Heart left ventricle (tissue), 16 donors: ENCODE results near the gene CACNA2D1. TPM values are rescaled to one million over a fixed set of nuclear protein-coding genes. Genes with fewer than 3 reads are reported as not detected.

Source experiments
- ATAC-seq, 4 donors: fragments of 200-7000 bp; cut with Tn5 transposase; one replicate each; pipeline ENCODE4 v1.9.1; 2020 to 2022; ENCODE audit warnings: moderate library complexity in 4 of 4, mild to moderate bottlenecking in 3 of 4, moderate number of reproducible peaks in 1 of 4
- DNase-seq, 5 donors: peaks; one replicate each; pipeline ENCODE4 v3.0.0-alpha.2; 2020
- H3K27ac ChIP-seq, 12 donors: fragments of 200-600 bp; sonication (generic) in 4 of 12; one replicate each; pipeline versions ENCODE4 v1.5.0 to v1.8.0; 2016 to 2022; ENCODE audit warnings: mild to moderate bottlenecking in 2 of 12
- H3K27me3 ChIP-seq, 9 donors: fragments of 200-600 bp; sonication (generic) in 2 of 9; one replicate each; pipeline versions ENCODE4 v1.5.1 to v1.8.0; 2016 to 2022; ENCODE audit warnings: mild to moderate bottlenecking in 3 of 9
- H3K36me3 ChIP-seq, 9 donors: fragments of 200-600 bp; sonication (generic) in 2 of 9; one replicate each; pipeline versions ENCODE4 v1.5.0 to v1.8.0; 2018 to 2022; ENCODE audit warnings: mild to moderate bottlenecking in 2 of 9
- H3K4me1 ChIP-seq, 12 donors: fragments of 200-600 bp; sonication (generic) in 4 of 12; one replicate each; pipeline versions ENCODE4 v1.5.0 to v1.8.0; 2016 to 2022; ENCODE audit warnings: mild to moderate bottlenecking in 3 of 12
- H3K4me3 ChIP-seq, 12 donors: fragments of 200-600 bp; sonication (generic) in 4 of 12; one replicate each; pipeline versions ENCODE4 v1.5.0 to v1.8.0; 2017 to 2022; ENCODE audit warnings: mild to moderate bottlenecking in 9 of 12, moderate library complexity in 4 of 12
- H3K9me3 ChIP-seq, 12 donors: fragments of 200-600 bp; sonication (generic) in 4 of 12; one replicate each; pipeline versions ENCODE4 v1.5.0 to v1.8.0; 2016 to 2022; ENCODE audit warnings: mild to moderate bottlenecking in 1 of 12
- CTCF ChIP-seq, 12 donors: fragments of 200-600 bp; sonication (generic) in 4 of 12; IDR thresholded peaks; one replicate each; pipeline versions ENCODE4 v1.5.0 to v1.8.0; 2018 to 2022; ENCODE audit warnings: antibody characterized with exemption in 12 of 12, mild to moderate bottlenecking in 5 of 12
- POLR2A ChIP-seq, 2 donors: fragments of 450-650 bp; IDR thresholded peaks; one replicate each; pipeline ENCODE4 v1.6.1; 2017; ENCODE audit warnings: antibody characterized with exemption in 2 of 2, mild to moderate bottlenecking in 2 of 2, moderate library complexity in 2 of 2
- WGBS, 4 donors: extraction: QIAGEN DNeasy Blood & Tissue Kit in 2 of 4; methylation state at CpG; one replicate each; pipeline versions ENCODE4 v1.1.5 to v1.1.7; 2013 to 2018; 5-methylcytosine and 5-hydroxymethylcytosine counted together
- intact Hi-C, 10 donors: fragments of 100-400 bp; cut with DNase I; formaldehyde crosslinking; loops; one replicate each; pipeline versions ENCODE4 v1.11.1 to v1.14.2; 2022
- polyA plus RNA-seq, 2 donors: library from polyadenylated mRNA; stranded (reverse); fragments of 200-250 nt; gene quantifications; one replicate each; pipeline ENCODE4 v1.2.3, GENCODE V29; 2013
- total RNA-seq, 9 donors: library from RNA; depleted of rRNA in 2 of 9; stranded (reverse); fragments of >200 nt in 2 of 9; fragmentation: NEBNext Ultra II Directional in 3 of 9; extraction: Animal tissue kit (Norgen Biotek cat#: 25700) in 3 of 9; gene quantifications; one replicate each; pipeline versions ENCODE4 v1.1.0 to v1.2.4, GENCODE V29; 2016 to 2023
- donor health status: ischemic (EF 13 %, LVEDD 7.1; RV severe dilation, severe dysfunction).
- donor health status: healthy with polysubstance abuse.
- donor health status: DM: no; HTN: yes; CAD: no.
- donor health status: DM: no; HTN: no; CAD: no.
- donor health status: ischemic (EF 25% LVEDD 6.9; RV normal size, moderate dysfunction).
- donor health status: ischemic (EF 25% LVEDD 5.7; RV mildly dilated, moderate dysfunction).
- donor health status: healthy.
- donor health status: DM: yes; HTN: yes; CAD: no.
- donor health status: ischemic (EF 35%, LVEDD 5.7; RV mildly dilated, moderate dysfunction).
- donor health status: nonischemic (EF 11% LVEDD 7.7; RV severe dilation, severe dysfunction).
- donor health status: DM: yes; HTN: yes; CAD: no.
- donor health status: PGD.
- donor health status: ischemic (EF 29% LVEDD 5.4; RV normal size, mild dysfunction).
- donor health status: nonischemic (EF 23%, LVEDD 6.1; RV moderate dilation, normal function).

Gene CACNA2D1
- total and polyA plus RNA-seq, 11 donors: 13.5 to 122 (median 55.5) TPM

- 46 to 70% (median 61%) methylated on average over 2 of the region's 2 CpGs for WGBS, 4 donors
- intact Hi-C loops: no loop called here
- no peak for TF ChIP-seq POLR2A (IDR thresholded peaks at IDR 0.05)
- no peak for TF ChIP-seq CTCF (IDR thresholded peaks at IDR 0.05)
Measured at GRCh38 chr7:82172881-82173280, 270.7 kb downstream of the CACNA2D1 start.

DNA sequence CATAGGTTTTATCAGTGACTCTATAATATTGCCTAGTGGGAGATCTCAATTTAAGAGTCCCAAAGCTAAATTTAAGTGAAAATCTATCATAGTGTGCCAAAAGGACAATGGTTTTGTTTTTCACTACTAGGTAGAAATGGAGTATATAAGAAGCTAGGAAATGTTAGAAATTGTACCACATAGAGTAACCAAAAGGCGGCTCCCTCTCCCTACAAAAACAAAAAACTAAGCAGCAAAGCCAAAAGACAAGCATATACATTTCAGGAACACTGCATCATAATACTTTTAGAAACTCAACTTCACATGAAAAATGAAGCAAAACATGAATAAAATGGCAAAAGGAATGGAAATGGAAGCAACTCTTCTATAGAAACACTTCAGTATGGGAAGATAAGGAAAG, 271.6 kb downstream of the CACNA2D1 start:
- H3K9me3 ChIP-seq: no peaks in the 10 kb centered on the region
- H3K27ac ChIP-seq: no peak overlapping the region
- H3K27me3 ChIP-seq: no peaks in the 10 kb centered on the region
- no peak for ATAC-seq
- no peak for TF ChIP-seq POLR2A (IDR thresholded peaks at IDR 0.05)
- no peak for TF ChIP-seq CTCF (IDR thresholded peaks at IDR 0.05)
- intact Hi-C loops: no loop called here
- 87 to 96% (median 95%) methylated on average over 1 of the region's 1 CpG for WGBS, 4 donors
- H3K4me3 ChIP-seq: no peak overlapping the region
- peaks cover 0 to 5% (median 0%) of the 10 kb centered on the region in 9 donors for H3K36me3 ChIP-seq
- DNase-seq: no peak
- H3K4me1 ChIP-seq: peaks cover 0 to 14% (median 0%) of the 10 kb centered on the region in 12 donors

More at GRCh38 chr7:82172881-82173280, 270.7 kb downstream of the CACNA2D1 start:
- H3K4me1 ChIP-seq: peaks cover 0 to 15% (median 0%) of the 10 kb centered on the region in 12 donors
- H3K36me3 ChIP-seq: peaks cover 0 to 5% (median 0%) of the 10 kb centered on the region in 9 donors
- no peak overlapping the region for H3K4me3 ChIP-seq
- DNase-seq: no peak
- H3K27ac ChIP-seq: no peak overlapping the region
- no peaks in the 10 kb centered on the region for H3K27me3 ChIP-seq
- ATAC-seq: no peak
- no peaks in the 10 kb centered on the region for H3K9me3 ChIP-seq

- TF ChIP-seq CTCF (IDR thresholded peaks at IDR 0.05) (no peak), POLR2A (IDR thresholded peaks at IDR 0.05) (no peak)
- ATAC-seq: peak in 1 of 4 donors; percentile 15
- H3K36me3 ChIP-seq: peaks cover 0 to 5% (median 0%) of the 10 kb centered on the region in 9 donors
- H3K27me3 ChIP-seq: no peaks in the 10 kb centered on the region
- H3K9me3 ChIP-seq: no peaks in the 10 kb centered on the region
- H3K27ac ChIP-seq: no peak overlapping the region
- DNase-seq: no peak
- intact Hi-C loops: loop anchor here in 6 of 10 donors (5.0 to 10.0 kb wide), 5 partner anchors 275 to 407 kb away; partner anchors contain the start of gene CACNA2D1 (in 2 of the 6)
- WGBS, 4 donors: 50 to 66% (median 60%) methylated on average over 2 of the region's 2 CpGs
- H3K4me3 ChIP-seq: no peak overlapping the region
- peaks cover 0 to 16% (median 7%) of the 10 kb centered on the region in 12 donors for H3K4me1 ChIP-seq
Measured at GRCh38 chr7:82167558-82168314, 275.8 kb downstream of the CACNA2D1 start.

DNA sequence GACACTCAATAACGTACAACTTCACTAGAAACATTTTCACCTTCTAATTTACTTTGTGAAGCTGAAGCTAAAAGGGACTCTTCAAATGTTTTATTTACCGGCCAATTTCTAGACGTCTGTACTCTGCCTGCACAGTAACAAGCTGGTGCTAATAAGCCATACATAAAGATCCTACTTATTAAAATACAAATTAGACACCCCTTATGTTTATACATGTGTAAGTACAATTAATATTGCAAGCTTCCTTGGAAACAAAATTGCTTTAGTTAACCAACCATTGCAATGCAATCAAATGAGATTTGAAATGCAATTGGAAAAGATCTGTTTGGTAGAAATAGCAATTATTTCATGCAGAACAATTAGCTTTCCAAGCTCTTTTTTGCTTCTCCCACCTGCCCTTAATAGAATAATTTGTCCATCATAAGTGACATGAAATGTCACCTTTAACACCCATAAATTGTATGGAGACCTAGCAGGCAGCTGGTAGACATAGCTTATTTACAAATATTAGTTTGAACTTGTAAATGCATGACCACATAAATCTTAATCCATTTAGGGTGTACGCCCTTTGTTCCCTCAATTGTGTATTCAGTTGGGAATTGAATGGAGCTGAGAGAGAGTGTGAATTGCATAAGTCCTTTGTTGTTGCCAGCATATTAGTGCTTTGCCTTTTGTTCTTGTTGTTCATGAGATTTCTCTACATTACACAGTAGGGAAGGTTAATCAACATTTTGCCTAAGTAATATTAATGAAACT, 277.1 kb downstream of the CACNA2D1 start:
- TF ChIP-seq CTCF (IDR thresholded peaks at IDR 0.05) (no peak), POLR2A (IDR thresholded peaks at IDR 0.05) (no peak)
- Histone ChIP-seq H3K9me3 (no peaks in the 10 kb centered on the region), H3K36me3 (peaks cover 0 to 5% (median 0%) of the 10 kb centered on the region in 9 donors), H3K27ac (no peak overlapping the region), H3K4me3 (no peak overlapping the region), H3K4me1 (peaks cover 0 to 16% (median 7%) of the 10 kb centered on the region in 12 donors), H3K27me3 (no peaks in the 10 kb centered on the region)
- intact Hi-C loops: loop anchor here in 6 of 10 donors (5.0 to 10.0 kb wide), 5 partner anchors 276 to 408 kb away; partner anchors contain the start of gene CACNA2D1 (in 2 of the 6)
- DNase-seq (no peak), ATAC-seq (no peak)
- WGBS, 4 donors: 84 to 94% (median 88%) methylated on average over 4 of the region's 4 CpGs
